GM19438 (cell line): ENCODE data around the gene KCNRG.
"Not testable (repeated sequence)": the region's sequence is repeated elsewhere in the genome, so short reads cannot be mapped to it uniquely, and the experiment has no call there.

Experiments used
- ATAC-seq: cut with Tn5 transposase; IDR thresholded peaks from one replicate; pipeline ENCODE4 v1.9.1; 2021; ENCODE audit warnings: low read depth; ENCODE audit not compliant: unreplicated experiment

Gene KCNRG, protein sequence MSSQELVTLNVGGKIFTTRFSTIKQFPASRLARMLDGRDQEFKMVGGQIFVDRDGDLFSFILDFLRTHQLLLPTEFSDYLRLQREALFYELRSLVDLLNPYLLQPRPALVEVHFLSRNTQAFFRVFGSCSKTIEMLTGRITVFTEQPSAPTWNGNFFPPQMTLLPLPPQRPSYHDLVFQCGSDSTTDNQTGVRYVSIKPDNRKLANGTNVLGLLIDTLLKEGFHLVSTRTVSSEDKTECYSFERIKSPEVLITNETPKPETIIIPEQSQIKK

DNA sequence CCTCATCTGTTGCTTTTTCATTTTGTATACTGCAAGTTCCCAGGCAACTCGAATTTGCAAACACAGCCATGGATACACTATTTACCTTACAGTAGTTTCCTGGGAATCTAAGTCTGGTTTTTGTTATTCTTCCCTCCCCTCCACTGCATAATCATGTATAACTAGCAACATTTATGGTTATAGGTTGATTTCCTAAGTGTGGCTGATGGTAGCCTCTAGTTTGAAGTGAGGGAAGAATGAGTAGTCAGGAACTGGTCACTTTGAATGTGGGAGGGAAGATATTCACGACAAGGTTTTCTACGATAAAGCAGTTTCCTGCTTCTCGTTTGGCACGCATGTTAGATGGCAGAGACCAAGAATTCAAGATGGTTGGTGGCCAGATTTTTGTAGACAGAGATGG lies at the start of gene KCNRG:
Gene KCNRG, plus strand, starts transcription at position 187 of the 400 bp plus-strand sequence. Its CDS starts 50 bp downstream, at position 237.
- no peak for ATAC-seq

DNA sequence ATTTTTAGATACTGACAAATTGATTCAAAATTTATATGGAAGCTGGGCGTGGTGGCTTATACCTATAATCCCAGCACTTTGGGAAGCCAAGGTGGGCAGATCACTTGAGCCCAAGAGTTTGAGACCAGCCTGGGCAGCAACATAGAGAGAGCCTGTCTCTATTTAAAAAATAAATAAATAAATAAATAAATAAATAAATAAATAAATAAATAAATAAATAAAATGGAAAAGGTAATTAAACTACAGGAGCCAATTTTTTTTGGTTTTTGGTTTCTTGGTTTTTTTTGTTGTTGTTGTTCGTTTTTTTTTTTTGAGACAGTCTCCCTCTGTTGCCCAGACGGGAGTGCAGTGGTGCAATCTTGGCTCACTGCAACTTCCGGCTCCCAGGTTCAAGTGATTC lies 47.8 kb upstream of the KCNRG start:
- ATAC-seq: no peak

DNA sequence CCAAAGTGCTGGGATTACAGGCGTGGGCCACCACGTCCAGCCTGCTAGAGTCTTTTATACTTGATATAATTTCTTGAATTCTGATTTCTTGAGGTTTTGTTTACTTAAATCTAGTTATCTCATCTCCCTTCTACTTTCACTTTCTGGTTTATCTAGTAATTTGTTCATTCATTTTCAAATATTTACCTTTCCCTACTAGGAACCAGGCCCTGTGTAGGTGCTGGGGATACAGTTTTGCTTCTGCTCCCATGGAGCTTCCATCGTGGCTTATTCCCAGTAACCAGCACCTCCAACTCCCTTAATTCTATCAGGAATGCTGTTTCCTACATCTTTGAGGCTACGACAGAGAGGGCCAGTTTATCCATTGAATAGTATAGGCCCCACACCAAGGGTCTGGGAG lies 42.5 kb upstream of the KCNRG start:
- no peak for ATAC-seq

DNA sequence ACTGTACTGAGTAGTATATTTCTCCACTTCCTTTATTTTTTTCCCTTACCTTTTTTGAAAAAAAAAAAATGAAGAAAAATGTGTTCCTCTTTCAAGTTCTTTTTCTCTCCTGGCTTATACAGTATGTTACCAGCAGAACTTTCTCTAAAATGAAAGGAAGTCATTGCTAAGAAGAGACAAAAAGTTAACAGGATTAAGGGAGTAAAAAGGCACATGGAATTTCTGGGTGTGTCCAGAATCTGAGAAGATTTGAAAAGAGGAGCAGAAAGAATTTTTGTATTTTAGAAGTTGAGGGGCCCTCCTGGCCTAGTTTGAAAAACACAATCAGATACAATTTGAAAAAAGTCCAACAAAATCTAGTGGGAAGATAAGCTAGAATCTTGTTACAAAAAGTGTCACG lies 39.4 kb upstream of the KCNRG start:
- no peak for ATAC-seq

DNA sequence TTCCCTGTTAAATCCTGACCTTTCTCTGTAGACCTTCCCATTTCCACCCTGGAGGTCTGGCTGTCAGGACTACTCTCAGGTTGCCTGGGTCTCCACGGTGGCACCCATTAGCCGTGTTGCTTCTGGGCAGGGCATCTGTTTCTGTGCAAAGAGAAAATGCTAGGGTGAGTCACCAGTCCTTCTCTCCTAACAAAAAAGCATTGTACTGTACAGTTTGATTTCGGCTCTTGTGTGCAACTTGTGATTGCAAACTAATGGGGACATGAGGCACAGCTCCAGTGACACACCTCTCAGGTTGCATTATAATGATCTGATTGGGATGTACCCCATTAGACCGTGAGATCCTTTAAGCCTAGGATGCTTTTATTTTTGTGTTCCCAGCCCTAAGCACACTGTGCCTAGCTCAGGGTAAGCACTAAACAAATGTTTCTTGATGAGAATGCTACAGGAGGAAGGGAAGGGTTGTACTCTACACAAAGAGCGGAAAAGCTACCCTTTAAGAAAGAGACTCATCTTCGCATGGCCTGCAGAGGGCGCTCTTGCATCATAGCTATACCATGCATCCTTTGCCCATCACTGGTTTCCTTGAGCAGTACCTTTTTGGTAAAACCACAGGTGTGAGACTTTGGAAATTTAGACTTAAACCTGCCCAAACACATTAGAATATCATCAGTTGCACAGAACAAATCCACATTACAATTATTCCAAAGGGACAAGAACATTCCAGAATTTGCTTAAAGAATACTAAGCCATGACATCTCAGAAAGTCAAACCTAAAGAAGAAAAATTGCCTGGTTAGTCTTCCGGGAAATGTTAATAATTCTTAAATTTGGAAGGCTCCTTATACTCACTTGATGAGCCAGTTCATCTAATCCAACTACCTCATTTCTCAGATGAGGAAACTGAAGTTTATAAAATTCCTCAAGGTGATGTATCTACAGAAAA lies 38.7 kb upstream of the KCNRG start:
- ATAC-seq: peak; percentile 81

DNA sequence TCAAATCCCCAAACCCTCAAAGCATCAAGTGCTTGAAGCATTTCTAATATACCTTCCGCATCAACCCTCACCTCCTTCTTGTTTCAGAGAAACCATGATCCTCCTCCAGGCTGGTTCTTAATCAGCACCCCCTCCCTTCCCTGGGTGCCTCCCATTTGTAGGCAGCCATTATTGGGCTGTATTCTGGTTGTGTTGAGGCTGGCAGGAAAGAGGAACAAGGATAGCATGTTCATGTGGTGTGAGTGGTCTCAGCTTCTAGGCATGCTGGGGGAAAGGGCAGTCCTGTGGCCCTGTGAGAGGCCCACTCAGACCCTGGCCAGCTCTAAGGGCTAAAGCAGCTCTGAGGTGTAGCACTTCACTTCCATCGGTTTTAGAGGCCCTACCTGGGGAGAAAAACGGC lies 37.3 kb upstream of the KCNRG start:
- ATAC-seq: no peak

DNA sequence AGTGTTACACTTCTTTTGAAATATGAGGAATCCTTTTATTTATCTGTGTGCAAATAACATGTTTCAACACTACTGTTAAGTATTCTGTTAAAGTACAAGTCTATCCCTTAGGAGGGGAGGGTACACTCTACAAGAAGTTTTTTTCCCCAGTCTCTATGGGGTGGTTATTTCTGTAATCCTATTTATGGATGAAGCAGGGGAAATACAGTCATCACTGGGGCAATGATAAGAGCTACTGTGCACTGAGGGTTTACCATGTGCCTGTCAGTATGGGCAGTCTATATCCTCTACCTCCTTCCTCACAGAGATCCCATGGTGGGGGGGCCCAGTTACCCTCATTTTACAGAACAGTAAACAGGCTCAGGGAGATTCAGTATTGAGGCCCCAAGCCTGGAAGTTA lies 35.0 kb upstream of the KCNRG start:
- no peak for ATAC-seq

DNA sequence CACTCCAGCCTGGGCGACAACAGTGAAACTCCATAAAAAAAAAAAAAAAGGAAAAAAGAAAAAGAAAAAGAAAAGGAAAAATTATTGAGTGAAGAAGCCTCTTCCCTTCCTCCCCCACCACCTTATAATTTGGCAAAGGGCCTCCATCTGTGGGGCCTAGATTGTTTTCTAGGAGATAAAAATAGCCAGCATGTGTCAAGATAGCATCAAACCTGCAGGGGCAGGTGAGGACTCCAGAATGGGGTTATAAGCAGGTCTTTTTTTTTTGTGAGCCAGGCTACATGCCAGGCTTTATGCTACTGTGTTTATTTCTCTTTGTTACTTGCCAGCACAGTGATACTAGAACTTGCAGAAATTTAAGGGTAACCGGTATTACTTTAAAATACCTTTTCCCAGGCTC lies 30.1 kb upstream of the KCNRG start:
- no peak for ATAC-seq

DNA sequence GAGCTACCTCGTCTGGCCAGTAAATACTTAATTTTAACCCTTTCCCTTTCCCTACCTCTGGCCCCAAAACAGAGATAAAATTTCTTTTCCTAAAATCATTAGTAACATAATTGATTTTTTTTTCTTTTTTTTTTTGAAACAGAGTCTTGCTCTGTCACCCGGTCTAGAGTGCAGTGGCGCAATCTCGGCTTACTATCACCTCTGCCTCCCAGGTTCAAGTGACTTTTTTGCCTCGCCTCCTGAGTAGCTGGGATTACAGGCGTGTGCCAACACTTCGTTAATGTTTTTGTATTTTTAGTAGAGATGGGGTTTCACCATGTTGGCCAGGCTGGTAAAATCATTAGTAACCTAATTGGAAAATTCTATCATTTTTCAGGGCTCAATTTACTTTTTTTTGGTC lies 28.8 kb upstream of the KCNRG start:
- ATAC-seq: no peak

DNA sequence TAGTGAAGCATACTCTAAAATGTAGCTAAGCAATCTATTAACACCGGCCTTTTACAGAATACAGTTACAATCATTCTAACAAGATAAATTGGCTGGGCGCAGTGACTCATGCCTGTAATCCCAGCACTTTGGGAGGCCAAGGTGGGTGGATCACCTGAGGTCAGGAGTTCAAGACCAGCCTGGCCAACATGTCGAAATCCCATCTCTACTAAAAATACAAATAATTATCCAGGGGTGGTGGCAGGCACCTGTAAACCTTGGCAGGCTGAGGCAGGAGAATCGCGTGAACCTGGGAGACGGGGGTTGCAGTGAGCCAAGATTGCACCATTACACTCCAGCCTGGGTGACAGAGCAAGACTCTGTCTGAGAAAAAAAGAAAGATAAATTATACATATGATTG lies 24.6 kb upstream of the KCNRG start:
- not testable (repeated sequence) for ATAC-seq

DNA sequence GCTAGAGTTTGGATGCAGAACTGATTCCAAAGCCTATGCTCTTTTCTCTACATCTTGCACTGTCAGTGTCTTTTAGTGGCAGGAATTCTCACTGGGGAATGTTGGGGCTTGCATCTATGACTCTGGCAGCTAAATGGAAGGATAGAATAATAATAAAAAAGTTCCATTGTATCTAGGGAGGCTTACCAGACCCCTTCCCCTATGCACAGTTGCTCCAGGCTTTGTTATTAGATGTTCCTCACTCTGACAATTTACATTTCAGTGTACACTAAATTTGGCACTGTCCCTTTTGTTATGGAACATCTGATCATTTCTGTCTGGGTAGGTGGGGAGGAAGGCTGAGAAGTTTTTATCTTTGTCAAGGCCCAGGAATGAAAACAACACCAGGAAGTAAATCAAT lies 22.1 kb upstream of the KCNRG start:
- no peak for ATAC-seq

DNA sequence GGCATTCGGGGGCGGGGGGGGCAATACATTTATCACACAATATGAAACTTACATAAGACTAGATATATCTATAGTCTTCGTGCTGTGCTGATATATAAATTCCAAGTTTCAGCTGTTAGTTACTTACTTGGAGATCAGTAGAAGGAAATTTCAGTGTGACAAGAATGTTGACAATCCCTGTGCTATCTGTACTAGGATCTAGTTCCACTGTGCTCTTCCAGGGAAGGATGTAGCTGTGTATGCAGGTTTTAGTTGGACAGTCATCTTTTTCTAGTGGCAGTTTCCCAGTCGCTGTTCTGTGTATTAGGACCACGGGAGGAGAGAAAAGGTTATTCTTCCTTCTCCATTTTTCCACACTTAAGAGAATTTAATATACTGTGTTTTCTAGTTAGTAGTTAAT lies 21.6 kb upstream of the KCNRG start:
- no peak for ATAC-seq

DNA sequence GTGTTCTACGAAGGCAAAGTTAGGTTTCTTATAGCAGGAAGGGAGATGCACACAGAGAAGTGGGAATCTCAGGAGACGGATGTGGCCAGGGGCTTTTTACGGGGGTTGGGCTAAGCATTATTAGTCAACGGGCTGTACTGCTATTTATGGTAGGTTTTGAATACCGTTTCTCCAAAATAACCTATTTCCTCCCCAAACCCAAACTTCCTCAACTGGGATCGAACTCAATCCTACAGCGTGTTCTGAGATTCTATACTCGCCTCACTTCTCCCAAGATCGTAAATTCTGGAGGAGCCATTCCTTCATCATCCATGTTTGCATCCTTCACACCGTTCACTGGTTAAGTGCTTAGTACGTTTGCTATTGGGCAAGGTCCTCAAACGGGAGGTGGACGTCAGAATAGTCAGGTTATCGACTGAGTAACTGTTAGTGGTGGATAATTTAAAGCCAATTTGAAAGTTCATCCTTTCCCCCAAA lies 19.6 kb upstream of the KCNRG start:
- no peak for ATAC-seq

DNA sequence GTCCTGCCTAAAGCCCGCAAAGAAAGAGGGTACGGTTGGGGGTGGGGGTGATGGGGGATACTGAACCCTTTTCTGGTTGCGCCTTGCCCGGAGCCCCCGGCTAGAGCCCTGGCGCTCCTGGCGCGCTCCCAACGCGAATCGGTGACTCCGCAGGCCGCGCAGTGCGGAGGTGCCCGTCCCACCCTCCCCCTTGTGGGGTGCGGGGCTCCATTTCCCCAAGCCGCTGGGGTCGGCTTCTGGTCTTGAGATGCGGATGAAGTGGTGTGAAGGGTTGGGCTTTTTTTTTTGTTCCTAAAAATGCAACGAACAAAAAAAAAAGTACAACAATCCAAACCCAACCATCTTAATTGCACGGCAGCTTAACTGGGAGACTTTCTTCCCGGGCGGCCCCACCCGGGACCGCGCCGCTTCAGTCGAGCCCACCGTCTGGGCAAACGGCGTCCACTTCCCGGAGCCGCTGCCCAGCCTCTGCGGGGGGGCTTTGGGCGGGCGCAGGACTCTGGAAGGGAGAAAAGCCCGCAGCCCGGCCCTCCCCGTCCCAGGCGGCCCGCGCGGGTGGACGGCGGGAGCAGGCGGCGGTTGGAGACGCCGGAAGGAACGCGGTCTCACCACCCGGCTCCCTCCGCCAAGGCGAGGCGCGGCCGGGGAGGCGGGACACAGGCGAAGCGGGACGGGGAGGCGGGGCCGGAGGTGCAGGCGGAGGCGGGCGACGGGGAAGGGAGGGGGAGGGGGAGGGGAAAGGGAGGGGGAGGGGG lies 18.9 kb upstream of the KCNRG start:
- peak; percentile 48 for ATAC-seq

DNA sequence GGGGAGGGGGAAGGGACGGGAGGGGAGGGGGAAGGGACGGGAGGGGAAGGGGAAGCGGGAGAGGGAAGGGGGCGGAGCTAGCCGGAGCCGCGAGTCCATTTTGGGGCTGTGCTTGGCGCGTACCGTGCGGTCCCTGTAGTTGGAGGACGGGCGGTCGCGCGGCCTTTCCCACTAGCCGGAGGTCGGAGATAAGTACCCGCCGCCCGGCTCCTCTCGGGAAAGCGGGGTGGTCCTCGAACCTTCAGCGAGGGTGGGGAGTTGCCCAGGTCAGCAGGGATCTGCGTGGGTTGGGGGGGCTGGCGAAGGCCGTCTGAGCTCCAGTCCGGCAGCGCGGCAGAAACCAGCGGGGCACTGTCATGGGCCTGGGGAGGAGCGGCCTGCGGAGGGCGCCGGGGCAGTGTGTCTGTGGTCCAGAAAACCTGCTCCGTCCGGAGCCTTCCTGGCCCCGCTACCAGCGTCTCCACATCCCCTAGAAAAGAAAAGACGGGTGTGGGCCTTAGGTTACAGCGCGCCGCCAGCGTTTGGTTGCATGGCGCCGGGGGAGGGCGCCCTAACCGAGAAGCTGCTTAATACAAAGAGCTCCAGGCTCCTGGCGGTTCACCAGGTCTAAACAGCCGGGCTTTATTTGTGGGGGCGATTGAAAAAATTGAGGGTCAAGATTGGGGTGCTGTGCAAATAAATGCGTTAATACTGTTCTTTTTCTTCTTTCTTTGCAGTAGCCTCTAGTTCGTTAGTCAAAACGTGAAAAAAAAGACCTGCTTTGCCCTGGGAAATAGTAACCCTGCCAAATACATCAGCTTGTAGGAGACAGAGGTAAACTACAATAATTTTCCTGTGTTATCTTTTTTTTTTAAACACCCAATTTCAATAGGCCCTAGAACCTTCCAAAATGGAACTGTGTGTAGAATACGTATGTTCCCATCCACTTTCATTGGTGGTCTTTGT lies 18.0 kb upstream of the KCNRG start, which contains the start of gene TRIM13:
Gene TRIM13, plus strand, starts transcription at position 92 of the 945 bp plus-strand sequence. CDS start 14,899 bp downstream, outside the sequence.
- ATAC-seq: peak; percentile 74

DNA sequence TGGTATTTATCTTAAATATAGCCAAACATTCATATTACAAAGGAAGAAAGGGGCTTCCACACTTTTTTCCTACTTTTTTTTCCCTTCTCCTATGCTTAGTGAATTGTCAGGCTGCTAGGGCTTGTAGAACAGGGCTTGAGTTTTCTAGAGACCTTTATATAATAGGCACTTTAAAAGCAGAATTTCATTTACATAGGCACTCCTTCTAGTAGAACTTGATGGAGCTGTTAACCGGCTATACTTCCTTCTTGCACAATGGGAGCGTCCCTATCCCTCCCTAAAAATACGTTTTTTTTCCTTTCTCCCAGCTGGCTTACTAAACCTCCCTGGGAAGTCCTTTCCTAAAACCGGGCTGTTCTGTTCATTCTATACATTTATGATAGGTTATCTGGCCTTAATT lies 17.3 kb upstream of the KCNRG start:
- ATAC-seq: no peak

DNA sequence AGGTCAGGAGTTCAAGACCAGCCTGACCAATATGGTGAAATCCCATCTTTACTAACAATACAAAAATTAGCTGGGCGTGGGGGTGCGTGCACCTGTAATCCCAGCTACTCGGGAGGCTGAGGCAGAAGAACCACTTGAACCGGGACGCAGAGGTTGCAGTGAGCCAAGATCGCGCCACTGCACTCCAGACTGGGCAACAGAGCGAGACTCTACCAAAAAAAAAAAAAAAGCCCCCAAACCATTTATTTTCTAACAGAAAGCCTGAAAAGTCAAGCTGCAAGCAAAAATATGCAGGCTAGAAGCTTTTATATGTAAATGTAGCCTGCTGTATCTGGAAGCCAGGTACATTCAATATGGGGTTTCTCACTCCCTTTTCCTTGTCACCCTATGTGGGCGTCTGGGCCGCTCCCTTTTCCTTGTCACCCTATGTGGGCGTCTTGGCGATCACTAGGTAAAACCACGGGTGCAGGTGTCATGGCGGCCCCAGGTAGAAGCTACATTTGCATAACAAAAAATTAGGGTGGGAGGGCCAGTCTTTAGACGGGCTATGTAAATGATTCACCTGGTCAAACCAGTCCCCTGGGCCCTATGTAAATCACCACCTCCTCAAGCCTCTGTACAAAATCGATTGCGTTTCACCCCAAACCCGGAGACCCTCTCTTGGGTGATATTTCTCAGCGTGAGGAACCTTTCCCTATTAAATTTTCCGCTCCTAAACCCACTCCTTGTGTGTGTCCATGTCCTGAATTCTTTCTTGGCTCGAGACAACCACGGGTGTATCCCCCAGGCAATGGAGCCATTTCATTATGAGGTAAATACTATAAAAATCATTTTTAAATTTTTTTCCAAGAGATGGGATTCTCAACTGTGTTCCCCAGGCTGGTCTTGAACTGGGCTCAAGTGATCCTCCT lies 16.3 kb upstream of the KCNRG start:
- no peak for ATAC-seq

DNA sequence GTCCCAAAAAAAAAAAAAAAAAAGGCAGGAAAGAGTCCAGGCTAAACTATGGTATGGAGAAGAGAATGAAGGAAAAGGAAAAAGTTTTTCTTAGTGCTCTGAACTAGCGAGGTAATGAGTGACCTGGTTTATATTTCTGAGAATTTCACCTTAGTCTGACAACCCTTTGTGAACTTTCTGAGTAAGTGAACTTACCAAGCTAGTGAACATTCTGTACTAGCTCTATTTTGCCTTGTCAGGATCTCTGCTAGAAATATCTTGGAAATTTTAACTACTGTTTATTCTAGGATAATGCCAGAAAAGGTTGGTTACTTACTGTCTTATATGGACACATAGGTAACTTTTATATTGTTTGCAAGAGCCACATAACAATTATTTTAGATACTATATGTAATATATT lies 14.0 kb upstream of the KCNRG start:
- ATAC-seq: no peak
